Hepatocyte (in vitro differentiated cells): ENCODE data around the gene PIANP.

ENCODE experiments used
- EZH2 ChIP-seq: fragments of 200-600 bp; sonication (generic); IDR thresholded peaks from 2 replicates; pipeline ENCODE4 v1.6.1; 2016; ENCODE audit warnings: antibody characterized with exemption, mild to moderate bottlenecking, borderline replicate concordance
- EZH2phosphoT487 ChIP-seq: fragments of 200-600 bp; sonication (generic); IDR thresholded peaks from one replicate; pipeline ENCODE4 v1.6.1; 2018; ENCODE audit warnings: antibody characterized with exemption, mild to moderate bottlenecking, low read depth, moderate library complexity; ENCODE audit not compliant: unreplicated experiment, severe bottlenecking
- TF ChIP-seq, protein P1 (sequence below): fragments of 200-600 bp; sonication (generic); IDR thresholded peaks from 2 replicates; pipeline ENCODE4 v1.5.1; 2016; ENCODE audit warnings: antibody characterized with exemption, mild to moderate bottlenecking; ENCODE audit not compliant: poor library complexity

DNA sequence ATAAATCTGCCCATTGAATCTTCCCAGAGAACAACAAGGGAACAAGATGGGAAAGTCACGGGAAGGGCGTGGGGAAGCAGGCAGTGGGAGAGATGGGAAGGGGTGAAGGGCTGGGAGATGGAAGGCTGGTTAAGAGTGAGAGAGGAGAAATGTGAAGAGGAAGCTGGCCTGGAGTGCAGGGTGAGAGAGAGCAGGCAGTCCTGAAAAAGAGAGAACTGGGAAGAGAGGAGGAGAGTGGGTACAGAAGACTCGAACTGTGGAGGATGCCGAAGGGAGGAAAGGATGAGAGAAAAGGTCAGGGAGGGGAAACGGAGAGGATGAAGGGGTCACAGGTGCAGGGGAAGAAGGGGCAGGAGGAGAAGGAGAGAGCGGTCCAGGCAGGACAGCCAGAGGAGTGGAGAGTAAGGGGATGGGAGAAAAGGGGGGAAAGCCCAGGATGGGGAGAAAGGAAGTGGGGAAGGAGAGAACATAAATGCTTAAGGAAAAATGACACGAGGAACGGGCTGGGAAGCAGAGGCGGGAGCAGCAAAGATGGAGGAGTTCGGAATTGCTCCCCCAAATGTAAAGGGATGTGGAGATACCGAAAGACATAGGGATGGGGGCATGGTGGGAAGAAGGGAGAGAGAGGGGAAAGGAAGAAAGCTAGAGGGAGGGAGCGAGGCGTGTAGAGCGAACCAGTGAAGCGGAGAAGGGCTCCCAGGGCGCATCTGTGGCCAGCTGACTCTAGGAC is 1.2 kb downstream of the PIANP start:
- TF ChIP-seq, protein P1, sequence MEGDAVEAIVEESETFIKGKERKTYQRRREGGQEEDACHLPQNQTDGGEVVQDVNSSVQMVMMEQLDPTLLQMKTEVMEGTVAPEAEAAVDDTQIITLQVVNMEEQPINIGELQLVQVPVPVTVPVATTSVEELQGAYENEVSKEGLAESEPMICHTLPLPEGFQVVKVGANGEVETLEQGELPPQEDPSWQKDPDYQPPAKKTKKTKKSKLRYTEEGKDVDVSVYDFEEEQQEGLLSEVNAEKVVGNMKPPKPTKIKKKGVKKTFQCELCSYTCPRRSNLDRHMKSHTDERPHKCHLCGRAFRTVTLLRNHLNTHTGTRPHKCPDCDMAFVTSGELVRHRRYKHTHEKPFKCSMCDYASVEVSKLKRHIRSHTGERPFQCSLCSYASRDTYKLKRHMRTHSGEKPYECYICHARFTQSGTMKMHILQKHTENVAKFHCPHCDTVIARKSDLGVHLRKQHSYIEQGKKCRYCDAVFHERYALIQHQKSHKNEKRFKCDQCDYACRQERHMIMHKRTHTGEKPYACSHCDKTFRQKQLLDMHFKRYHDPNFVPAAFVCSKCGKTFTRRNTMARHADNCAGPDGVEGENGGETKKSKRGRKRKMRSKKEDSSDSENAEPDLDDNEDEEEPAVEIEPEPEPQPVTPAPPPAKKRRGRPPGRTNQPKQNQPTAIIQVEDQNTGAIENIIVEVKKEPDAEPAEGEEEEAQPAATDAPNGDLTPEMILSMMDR: no peak
- TF ChIP-seq EZH2phosphoT487: no peak
- TF ChIP-seq EZH2: peak; percentile 31
